ENCODE data around the gene PNCK. TPM values are rescaled to one million over a fixed set of nuclear protein-coding genes. Genes with fewer than 3 reads are reported as not detected.

PNCK gene
- total and polyA plus RNA-seq, 2 of the 13 experiments (the other 11 are each of a cell fraction or from before 2014, with no cell fraction given): 33.1 TPM; not detected in 1

DNA sequence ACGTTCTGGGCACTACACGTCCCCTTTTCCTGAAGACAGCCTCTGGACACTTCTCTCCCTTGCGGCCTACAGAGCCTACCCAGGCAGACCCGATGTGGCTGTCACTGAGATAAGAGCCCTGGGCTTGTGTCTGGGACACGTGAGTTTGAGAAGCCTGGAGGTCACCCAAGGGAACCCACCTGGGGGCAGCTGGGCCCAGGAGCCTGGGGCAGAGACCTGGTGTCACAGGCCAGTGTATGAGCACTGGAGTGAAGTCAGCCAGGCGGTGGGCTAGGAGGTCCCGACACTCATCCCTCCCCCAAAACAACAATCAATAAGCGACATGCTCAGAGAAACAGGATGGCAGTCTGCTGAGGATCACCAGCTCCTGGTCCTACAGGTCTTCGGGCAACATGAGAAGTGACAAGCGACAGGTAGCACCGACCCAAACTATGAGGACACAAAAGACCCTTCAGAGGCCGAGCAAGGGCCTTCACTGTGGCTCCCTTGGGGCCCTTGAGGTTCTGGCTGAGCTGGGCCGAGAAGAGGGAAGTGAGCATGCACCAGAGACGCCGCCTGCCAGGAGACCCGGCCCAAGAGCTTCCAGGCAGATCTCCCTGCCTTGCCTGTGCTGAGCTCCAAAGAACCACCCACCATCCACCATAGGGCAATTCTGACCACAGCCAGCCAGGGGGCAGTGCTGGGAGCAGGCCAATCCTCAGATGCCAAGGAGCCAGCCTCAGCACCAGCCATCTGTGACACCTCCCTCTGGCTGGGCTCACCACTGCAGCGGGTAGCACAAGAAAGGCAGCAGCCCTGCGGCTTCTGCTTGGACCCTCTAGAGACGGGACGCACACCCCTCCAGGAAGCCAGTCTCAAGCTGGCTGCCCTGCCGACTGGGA is 37.6 kb downstream of the PNCK start (continued):
- TF ChIP-seq, protein P1, sequence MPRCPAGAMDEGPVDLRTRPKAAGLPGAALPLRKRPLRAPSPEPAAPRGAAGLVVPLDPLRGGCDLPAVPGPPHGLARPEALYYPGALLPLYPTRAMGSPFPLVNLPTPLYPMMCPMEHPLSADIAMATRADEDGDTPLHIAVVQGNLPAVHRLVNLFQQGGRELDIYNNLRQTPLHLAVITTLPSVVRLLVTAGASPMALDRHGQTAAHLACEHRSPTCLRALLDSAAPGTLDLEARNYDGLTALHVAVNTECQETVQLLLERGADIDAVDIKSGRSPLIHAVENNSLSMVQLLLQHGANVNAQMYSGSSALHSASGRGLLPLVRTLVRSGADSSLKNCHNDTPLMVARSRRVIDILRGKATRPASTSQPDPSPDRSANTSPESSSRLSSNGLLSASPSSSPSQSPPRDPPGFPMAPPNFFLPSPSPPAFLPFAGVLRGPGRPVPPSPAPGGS (CRISPR knock-in tag; IDR thresholded peaks at IDR 0.05): no peak
- no peak for TF ChIP-seq ZNF816 (CRISPR knock-in tag; IDR thresholded peaks at IDR 0.05; ENCODE audit: borderline replicate concordance)
- TF ChIP-seq, protein P2, sequence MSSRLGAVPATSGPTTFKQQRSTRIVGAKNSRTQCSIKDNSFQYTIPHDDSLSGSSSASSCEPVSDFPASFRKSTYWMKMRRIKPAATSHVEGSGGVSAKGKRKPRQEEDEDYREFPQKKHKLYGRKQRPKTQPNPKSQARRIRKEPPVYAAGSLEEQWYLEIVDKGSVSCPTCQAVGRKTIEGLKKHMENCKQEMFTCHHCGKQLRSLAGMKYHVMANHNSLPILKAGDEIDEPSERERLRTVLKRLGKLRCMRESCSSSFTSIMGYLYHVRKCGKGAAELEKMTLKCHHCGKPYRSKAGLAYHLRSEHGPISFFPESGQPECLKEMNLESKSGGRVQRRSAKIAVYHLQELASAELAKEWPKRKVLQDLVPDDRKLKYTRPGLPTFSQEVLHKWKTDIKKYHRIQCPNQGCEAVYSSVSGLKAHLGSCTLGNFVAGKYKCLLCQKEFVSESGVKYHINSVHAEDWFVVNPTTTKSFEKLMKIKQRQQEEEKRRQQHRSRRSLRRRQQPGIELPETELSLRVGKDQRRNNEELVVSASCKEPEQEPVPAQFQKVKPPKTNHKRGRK (CRISPR knock-in tag; IDR thresholded peaks at IDR 0.05): no peak
- TF ChIP-seq, protein P3, sequence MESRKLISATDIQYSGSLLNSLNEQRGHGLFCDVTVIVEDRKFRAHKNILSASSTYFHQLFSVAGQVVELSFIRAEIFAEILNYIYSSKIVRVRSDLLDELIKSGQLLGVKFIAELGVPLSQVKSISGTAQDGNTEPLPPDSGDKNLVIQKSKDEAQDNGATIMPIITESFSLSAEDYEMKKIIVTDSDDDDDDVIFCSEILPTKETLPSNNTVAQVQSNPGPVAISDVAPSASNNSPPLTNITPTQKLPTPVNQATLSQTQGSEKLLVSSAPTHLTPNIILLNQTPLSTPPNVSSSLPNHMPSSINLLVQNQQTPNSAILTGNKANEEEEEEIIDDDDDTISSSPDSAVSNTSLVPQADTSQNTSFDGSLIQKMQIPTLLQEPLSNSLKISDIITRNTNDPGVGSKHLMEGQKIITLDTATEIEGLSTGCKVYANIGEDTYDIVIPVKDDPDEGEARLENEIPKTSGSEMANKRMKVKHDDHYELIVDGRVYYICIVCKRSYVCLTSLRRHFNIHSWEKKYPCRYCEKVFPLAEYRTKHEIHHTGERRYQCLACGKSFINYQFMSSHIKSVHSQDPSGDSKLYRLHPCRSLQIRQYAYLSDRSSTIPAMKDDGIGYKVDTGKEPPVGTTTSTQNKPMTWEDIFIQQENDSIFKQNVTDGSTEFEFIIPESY (CRISPR knock-in tag; IDR thresholded peaks at IDR 0.05): no peak
- no peak for TF ChIP-seq ZNF7 (CRISPR knock-in tag; IDR thresholded peaks at IDR 0.05)
- TF ChIP-seq, protein P4, sequence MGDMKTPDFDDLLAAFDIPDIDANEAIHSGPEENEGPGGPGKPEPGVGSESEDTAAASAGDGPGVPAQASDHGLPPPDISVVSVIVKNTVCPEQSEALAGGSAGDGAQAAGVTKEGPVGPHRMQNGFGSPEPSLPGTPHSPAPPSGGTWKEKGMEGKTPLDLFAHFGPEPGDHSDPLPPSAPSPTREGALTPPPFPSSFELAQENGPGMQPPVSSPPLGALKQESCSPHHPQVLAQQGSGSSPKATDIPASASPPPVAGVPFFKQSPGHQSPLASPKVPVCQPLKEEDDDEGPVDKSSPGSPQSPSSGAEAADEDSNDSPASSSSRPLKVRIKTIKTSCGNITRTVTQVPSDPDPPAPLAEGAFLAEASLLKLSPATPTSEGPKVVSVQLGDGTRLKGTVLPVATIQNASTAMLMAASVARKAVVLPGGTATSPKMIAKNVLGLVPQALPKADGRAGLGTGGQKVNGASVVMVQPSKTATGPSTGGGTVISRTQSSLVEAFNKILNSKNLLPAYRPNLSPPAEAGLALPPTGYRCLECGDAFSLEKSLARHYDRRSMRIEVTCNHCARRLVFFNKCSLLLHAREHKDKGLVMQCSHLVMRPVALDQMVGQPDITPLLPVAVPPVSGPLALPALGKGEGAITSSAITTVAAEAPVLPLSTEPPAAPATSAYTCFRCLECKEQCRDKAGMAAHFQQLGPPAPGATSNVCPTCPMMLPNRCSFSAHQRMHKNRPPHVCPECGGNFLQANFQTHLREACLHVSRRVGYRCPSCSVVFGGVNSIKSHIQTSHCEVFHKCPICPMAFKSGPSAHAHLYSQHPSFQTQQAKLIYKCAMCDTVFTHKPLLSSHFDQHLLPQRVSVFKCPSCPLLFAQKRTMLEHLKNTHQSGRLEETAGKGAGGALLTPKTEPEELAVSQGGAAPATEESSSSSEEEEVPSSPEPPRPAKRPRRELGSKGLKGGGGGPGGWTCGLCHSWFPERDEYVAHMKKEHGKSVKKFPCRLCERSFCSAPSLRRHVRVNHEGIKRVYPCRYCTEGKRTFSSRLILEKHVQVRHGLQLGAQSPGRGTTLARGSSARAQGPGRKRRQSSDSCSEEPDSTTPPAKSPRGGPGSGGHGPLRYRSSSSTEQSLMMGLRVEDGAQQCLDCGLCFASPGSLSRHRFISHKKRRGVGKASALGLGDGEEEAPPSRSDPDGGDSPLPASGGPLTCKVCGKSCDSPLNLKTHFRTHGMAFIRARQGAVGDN (CRISPR knock-in tag; IDR thresholded peaks at IDR 0.05): peak; percentile 83
- no peak for TF ChIP-seq MXD4 (CRISPR knock-in tag; IDR thresholded peaks at IDR 0.05)
- no peak for TF ChIP-seq ZBTB42 (CRISPR knock-in tag; IDR thresholded peaks at IDR 0.05)
- no peak for TF ChIP-seq MATR3 (CRISPR knock-in tag; IDR thresholded peaks at IDR 0.05)
- TF ChIP-seq, protein P5, sequence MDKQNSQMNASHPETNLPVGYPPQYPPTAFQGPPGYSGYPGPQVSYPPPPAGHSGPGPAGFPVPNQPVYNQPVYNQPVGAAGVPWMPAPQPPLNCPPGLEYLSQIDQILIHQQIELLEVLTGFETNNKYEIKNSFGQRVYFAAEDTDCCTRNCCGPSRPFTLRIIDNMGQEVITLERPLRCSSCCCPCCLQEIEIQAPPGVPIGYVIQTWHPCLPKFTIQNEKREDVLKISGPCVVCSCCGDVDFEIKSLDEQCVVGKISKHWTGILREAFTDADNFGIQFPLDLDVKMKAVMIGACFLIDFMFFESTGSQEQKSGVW (CRISPR knock-in tag; IDR thresholded peaks at IDR 0.05; ENCODE audit: borderline replicate concordance): no peak
- TF ChIP-seq, protein P6, sequence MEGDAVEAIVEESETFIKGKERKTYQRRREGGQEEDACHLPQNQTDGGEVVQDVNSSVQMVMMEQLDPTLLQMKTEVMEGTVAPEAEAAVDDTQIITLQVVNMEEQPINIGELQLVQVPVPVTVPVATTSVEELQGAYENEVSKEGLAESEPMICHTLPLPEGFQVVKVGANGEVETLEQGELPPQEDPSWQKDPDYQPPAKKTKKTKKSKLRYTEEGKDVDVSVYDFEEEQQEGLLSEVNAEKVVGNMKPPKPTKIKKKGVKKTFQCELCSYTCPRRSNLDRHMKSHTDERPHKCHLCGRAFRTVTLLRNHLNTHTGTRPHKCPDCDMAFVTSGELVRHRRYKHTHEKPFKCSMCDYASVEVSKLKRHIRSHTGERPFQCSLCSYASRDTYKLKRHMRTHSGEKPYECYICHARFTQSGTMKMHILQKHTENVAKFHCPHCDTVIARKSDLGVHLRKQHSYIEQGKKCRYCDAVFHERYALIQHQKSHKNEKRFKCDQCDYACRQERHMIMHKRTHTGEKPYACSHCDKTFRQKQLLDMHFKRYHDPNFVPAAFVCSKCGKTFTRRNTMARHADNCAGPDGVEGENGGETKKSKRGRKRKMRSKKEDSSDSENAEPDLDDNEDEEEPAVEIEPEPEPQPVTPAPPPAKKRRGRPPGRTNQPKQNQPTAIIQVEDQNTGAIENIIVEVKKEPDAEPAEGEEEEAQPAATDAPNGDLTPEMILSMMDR (CRISPR knock-in tag; IDR thresholded peaks at IDR 0.05): peak; percentile 71
- peak; percentile 41 for TF ChIP-seq TEAD3 (CRISPR knock-in tag; optimal IDR thresholded peaks at IDR 0.05; ENCODE audit: borderline replicate concordance)
- peak; percentile 89 for TF ChIP-seq HNRNPL (IDR thresholded peaks at IDR 0.05; ENCODE audit: low read depth, low read length)
- TF ChIP-seq NR2F1 (CRISPR knock-in tag; IDR thresholded peaks at IDR 0.05): no peak

Data from HepG2 (cell line).